A673 (cell line): ENCODE results near the gene DNAH12. TPM values are rescaled to one million over a fixed set of nuclear protein-coding genes. Genes with fewer than 3 reads are reported as not detected.

Experiments used
- BruUV-seq: library from RNA; stranded (reverse); fragments of 400-500 nt; replicated peaks from 2 replicates; lab custom pipeline; 2021; lab: Mats Ljungman, UMichigan
- CTCF ChIA-PET: fragments of 300-600 bp; sonication (Branson Sonifier 250); formaldehyde crosslinking; loops from one replicate; lab custom pipeline; 2022; ENCODE audit warnings: antibody characterized with exemption; lab: Charles Lee
- POLR2A ChIA-PET: fragments of 300-600 bp; sonication (Branson Sonifier 250); formaldehyde crosslinking; loops from one replicate; lab custom pipeline; 2022; ENCODE audit warnings: antibody characterized with exemption; ENCODE audit not compliant: low non-redundant PET; lab: Charles Lee
- DNase-seq: peaks from one replicate; pipeline ENCODE4 v3.0.0-alpha.2; 2015; ENCODE audit warnings: low spot score
- H3K27ac ChIP-seq: fragments of 200-600 bp; sonication (generic); 2 replicates; pipeline ENCODE4 v1.5.1; 2016; ENCODE audit warnings: mixed run types, low read depth, mild to moderate bottlenecking, mixed read lengths, antibody characterized with exemption, low read length; ENCODE audit not compliant: poor library complexity, severe bottlenecking
- H3K27me3 ChIP-seq: fragments of 200-600 bp; sonication (generic); replicated peaks from 2 replicates; pipeline ENCODE4 v1.6.1; 2017; ENCODE audit warnings: mixed run types, low read depth, mild to moderate bottlenecking, mixed read lengths, antibody characterized with exemption, low read length; ENCODE audit not compliant: insufficient read depth, poor library complexity
- H3K36me3 ChIP-seq: fragments of 200-600 bp; sonication (generic); 2 replicates; pipeline ENCODE4 v1.6.1; 2016; ENCODE audit warnings: mixed run types, mild to moderate bottlenecking, mixed read lengths, antibody characterized with exemption, low read length; ENCODE audit not compliant: insufficient read depth, poor library complexity, severe bottlenecking
- H3K4me1 ChIP-seq: fragments of 200-600 bp; sonication (generic); 2 replicates; pipeline ENCODE4 v1.6.1; 2017; ENCODE audit warnings: mixed run types, mild to moderate bottlenecking, mixed read lengths, antibody characterized with exemption, low read length; ENCODE audit not compliant: insufficient read depth, poor library complexity, severe bottlenecking
- H3K4me3 ChIP-seq: fragments of 200-600 bp; sonication (generic); 2 replicates; pipeline ENCODE4 v1.5.1; 2016; ENCODE audit warnings: low read depth, mixed run types, mild to moderate bottlenecking, mixed read lengths, low read length; ENCODE audit not compliant: poor library complexity, severe bottlenecking
- H3K9me3 ChIP-seq: fragments of 200-600 bp; sonication (generic); 2 replicates; pipeline ENCODE4 v1.6.1; 2016; ENCODE audit warnings: mixed run types, low read depth, mild to moderate bottlenecking, mixed read lengths, antibody characterized with exemption, low read length; ENCODE audit not compliant: poor library complexity, severe bottlenecking
- CTCF ChIP-seq: fragments of 300-800, 200-600 bp; sonication (generic); conservative IDR thresholded peaks from 2 replicates; pipeline ENCODE4 v1.5.1; 2017; ENCODE audit warnings: low read depth, mild to moderate bottlenecking, antibody characterized with exemption, low read length, moderate library complexity, mixed read lengths
- EZH2 ChIP-seq: fragments of 200-600 bp; sonication (generic); IDR thresholded peaks from 2 replicates; pipeline ENCODE4 v1.6.1; 2017; ENCODE audit warnings: borderline replicate concordance, low read depth, mild to moderate bottlenecking, mixed read lengths, antibody characterized with exemption, low read length; ENCODE audit not compliant: poor library complexity, severe bottlenecking
- intact Hi-C: fragments of 100-400 bp; cut with micrococcal nuclease; formaldehyde crosslinking; loops from one replicate; pipeline ENCODE4 v1.10.0; 2022; ENCODE audit not compliant: unreplicated experiment
- total RNA-seq: library from RNA; stranded (reverse); gene quantifications from 2 replicates; pipeline ENCODE4 v1.2.3, GENCODE V29; 2021

DNAH12 gene
- total RNA-seq, 1 experiment from 2014 or later: not detected

DNA sequence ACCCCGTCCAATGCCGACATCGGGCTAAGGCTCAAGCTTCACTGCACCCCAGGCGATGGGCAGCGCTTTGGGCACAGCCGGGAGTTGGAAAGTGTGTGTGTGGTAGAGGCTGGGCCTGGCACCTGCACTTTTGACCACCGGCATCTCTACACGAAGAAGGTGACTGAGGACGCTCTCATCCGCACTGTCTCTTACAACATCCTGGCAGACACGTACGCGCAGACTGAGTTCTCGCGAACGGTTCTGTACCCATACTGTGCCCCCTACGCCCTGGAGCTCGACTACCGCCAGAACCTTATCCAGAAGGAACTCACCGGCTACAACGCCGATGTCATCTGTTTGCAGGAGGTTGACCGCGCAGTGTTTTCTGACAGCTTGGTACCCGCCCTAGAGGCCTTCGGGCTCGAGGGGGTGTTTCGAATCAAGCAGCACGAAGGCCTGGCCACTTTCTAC lies 13.0 kb upstream of the DNAH12 start:
- BruUV-seq: no TSS peak
- DNase-seq: peak; percentile 3
- TF ChIP-seq CTCF (no peak), EZH2 (no peak)
- peak overlapping the region; percentile 91 for H3K27ac ChIP-seq
- peaks cover 3% of the 10 kb centered on the region for H3K4me1 ChIP-seq
- CTCF ChIA-PET: no interaction called here
- H3K9me3 ChIP-seq: no peaks in the 10 kb centered on the region
- no peaks in the 10 kb centered on the region for H3K36me3 ChIP-seq
- H3K4me3 ChIP-seq: peak overlapping the region; percentile 78
- intact Hi-C loops: no loop called here
- POLR2A ChIA-PET: no interaction called here
- H3K27me3 ChIP-seq: no peaks in the 10 kb centered on the region

- H3K27ac ChIP-seq: peak overlapping the region; percentile 91
- POLR2A ChIA-PET: no interaction called here
- H3K9me3 ChIP-seq: no peaks in the 10 kb centered on the region
- intact Hi-C loops: no loop called here
- H3K27me3 ChIP-seq: no peaks in the 10 kb centered on the region
- BruUV-seq: no TSS peak
- DNase-seq: peak; percentile 2
- H3K36me3 ChIP-seq: no peaks in the 10 kb centered on the region
- TF ChIP-seq CTCF (no peak), EZH2 (no peak)
- CTCF ChIA-PET: no interaction called here
- H3K4me1 ChIP-seq: peaks cover 3% of the 10 kb centered on the region
- H3K4me3 ChIP-seq: peak overlapping the region; percentile 78
These were observed 12.4 kb upstream of the DNAH12 start for GRCh38 chr3:57556459-57557084.

DNA sequence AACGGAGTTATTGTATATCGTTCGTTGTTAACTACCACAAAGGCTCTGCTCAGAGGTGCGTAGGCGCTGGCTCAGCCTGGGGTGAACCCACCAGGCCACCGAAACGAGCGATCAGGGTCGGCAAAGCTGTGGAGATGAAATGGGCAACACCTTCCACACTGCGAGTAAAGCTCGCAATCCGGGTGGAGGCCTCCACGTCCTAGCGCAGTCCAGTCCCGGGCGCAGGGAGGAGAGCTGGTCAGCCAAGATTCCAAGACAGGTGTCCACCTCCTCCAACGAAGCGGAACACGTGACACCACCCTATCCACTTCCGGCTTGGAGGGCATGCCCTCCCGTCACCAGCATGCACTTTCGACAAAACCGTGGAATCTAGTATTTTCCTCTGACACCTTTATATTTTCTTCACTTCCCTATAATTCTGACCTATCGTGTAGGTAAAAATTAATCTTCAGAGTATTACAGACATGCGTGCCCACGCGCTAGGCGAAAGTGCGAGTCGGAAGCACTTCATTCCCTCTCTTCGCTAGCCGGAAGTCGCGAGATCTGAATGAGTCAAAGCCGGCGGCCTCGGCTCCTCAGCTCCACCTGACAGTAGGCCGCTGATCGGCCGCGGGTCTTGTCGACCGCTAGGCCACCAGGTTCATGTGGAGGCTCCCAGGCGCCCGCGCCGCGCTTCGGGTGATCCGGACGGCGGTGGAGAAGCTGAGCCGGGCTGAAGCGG lies 11.8 kb upstream of the DNAH12 start, which contains the start of gene PDE12:
PDE12 (plus strand) TSS at position 537 of the 721 bp plus-strand sequence; CDS start at position 643, 106 bp downstream.
- Histone ChIP-seq H3K9me3 (no peaks in the 10 kb centered on the region), H3K4me3 (peak within 1 kb of the TSS; percentile 78), H3K27ac (peak within 1 kb of the TSS; percentile 91), H3K27me3 (no peaks in the 10 kb centered on the region), H3K4me1 (peaks cover 3% of the 10 kb centered on the region), H3K36me3 (no peaks in the 10 kb centered on the region)
- no TSS peak for BruUV-seq
- TF ChIP-seq EZH2 (no peak), CTCF (no peak)
- intact Hi-C loops: no loop called here
- POLR2A ChIA-PET: no interaction called here
- CTCF ChIA-PET: no interaction called here
- peak; percentile 80 for DNase-seq
